Vagina (tissue), 2 donors: Measurements from ENCODE around the gene WDR17. TPM values are rescaled to one million over a fixed set of nuclear protein-coding genes. Genes with fewer than 3 reads are reported as not detected.

Experiments
- DNase-seq, 2 donors: peaks; one replicate each; pipeline ENCODE4 v3.0.0-alpha.2; 2017; ENCODE audit errors: extremely low spot score in 2 of 2
- H3K27ac ChIP-seq: fragments of 200-600 bp; sonication (generic); one replicate; pipeline ENCODE4 v1.5.1; 2019
- H3K27me3 ChIP-seq: fragments of 200-600 bp; sonication (generic); one replicate; pipeline ENCODE4 v1.5.1; 2019
- H3K36me3 ChIP-seq, 2 donors: fragments of 200-600 bp; sonication (generic); one replicate each; pipeline ENCODE4 v1.5.1; 2017 to 2019
- H3K4me1 ChIP-seq: fragments of 200-600 bp; sonication (generic); one replicate; pipeline ENCODE4 v1.5.1; 2019
- H3K4me3 ChIP-seq, 2 donors: fragments of 200-600 bp; sonication (generic); 1 replicate in 1 of 2; 2 replicates in 1 of 2; pipeline ENCODE4 v1.5.1; 2016 to 2019
- H3K9me3 ChIP-seq: fragments of 200-600 bp; sonication (generic); one replicate; pipeline ENCODE4 v1.5.1; 2019
- POLR2A ChIP-seq, 2 donors: fragments of 450-650 bp; IDR thresholded peaks; one replicate each; pipeline ENCODE4 v1.6.1; 2017; ENCODE audit warnings: antibody characterized with exemption in 2 of 2, mild to moderate bottlenecking in 2 of 2, moderate library complexity in 2 of 2
- POLR2AphosphoS5 ChIP-seq, 2 donors: sonication (generic); formaldehyde crosslinking; IDR thresholded peaks; one replicate each; pipeline ENCODE4 v1.9.0; 2017; ENCODE audit warnings: antibody characterized with exemption in 2 of 2, mild to moderate bottlenecking in 2 of 2, low read depth in 1 of 2; ENCODE audit not compliant: insufficient read depth in 1 of 2
- intact Hi-C: fragments of 100-400 bp; cut with DNase I; formaldehyde crosslinking; loops from one replicate; pipeline ENCODE4 v1.15.1; 2023
- total RNA-seq: library from RNA; depleted of rRNA; stranded (reverse); fragments of >200 nt; gene quantifications from one replicate; pipeline ENCODE4 v1.2.3, GENCODE V29; 2016
- TF ChIP-seq, protein P1 (sequence below), 3 experiments: fragments of 450-650 bp in 2 of 3; fragments of 200-600 bp in 1 of 3; sonication (generic) in 1 of 3; IDR thresholded peaks; one replicate each; pipeline ENCODE4 v1.5.1; 2017 to 2019; ENCODE audit warnings: antibody characterized with exemption in 3 of 3, mild to moderate bottlenecking in 2 of 3, moderate library complexity in 2 of 3

Gene WDR17
- total RNA-seq, 1 donor from 2014 or later: 2.0 TPM

DNA sequence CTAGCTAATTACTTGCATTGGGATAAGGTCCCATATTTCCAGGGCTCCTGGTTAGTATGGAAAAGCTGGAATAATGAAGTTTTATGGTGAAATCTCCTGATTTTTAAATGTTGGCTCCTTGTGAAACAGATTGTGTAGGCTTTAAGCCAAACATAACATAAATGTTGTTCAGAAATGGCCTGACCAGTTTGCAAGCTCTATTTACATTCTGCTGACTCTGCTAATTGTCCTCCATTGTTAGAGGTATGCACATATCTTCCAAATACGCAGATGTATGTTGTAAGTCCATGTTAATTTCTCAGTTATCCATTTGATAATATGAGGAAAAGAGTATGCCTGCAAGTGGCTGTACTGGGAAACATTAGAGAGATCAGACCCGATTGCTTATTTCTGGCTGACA lies 11.9 kb upstream of the WDR17 start:
- Histone ChIP-seq H3K27ac (no peak overlapping the region), H3K4me3 (no peak overlapping the region), H3K4me1 (no peaks in the 10 kb centered on the region), H3K27me3 (no peaks in the 10 kb centered on the region), H3K9me3 (no peaks in the 10 kb centered on the region), H3K36me3 (no peaks in the 10 kb centered on the region)
- no peak for DNase-seq
- intact Hi-C loops: no loop called here
- TF ChIP-seq POLR2AphosphoS5 (IDR thresholded peaks at IDR 0.05; ENCODE audit: insufficient read depth in 1 of 2, low read depth in 1 of 2) (no peak), POLR2A (IDR thresholded peaks at IDR 0.05) (no peak)
- TF ChIP-seq, protein P1, sequence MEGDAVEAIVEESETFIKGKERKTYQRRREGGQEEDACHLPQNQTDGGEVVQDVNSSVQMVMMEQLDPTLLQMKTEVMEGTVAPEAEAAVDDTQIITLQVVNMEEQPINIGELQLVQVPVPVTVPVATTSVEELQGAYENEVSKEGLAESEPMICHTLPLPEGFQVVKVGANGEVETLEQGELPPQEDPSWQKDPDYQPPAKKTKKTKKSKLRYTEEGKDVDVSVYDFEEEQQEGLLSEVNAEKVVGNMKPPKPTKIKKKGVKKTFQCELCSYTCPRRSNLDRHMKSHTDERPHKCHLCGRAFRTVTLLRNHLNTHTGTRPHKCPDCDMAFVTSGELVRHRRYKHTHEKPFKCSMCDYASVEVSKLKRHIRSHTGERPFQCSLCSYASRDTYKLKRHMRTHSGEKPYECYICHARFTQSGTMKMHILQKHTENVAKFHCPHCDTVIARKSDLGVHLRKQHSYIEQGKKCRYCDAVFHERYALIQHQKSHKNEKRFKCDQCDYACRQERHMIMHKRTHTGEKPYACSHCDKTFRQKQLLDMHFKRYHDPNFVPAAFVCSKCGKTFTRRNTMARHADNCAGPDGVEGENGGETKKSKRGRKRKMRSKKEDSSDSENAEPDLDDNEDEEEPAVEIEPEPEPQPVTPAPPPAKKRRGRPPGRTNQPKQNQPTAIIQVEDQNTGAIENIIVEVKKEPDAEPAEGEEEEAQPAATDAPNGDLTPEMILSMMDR (IDR thresholded peaks at IDR 0.05): no peak

DNA sequence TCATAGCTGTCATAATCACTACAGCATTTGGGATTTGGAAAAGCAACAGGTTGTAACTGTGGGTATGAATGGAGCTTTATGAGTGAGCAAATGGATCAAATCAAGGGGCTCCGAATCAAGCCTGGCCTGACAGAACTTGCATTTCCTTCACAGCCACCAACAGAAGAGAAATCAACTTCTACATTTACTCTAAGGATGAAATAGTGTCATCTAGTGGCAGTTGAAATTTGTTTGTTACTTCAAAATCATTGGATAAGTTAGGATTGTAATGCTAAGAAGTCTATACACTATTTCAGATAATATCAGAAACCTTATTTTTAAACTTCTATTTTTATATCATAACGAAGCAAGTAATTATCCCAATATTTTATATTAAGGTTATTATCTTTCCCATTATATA lies 10.7 kb upstream of the WDR17 start:
- H3K36me3 ChIP-seq: no peaks in the 10 kb centered on the region
- no peaks in the 10 kb centered on the region for H3K9me3 ChIP-seq
- intact Hi-C loops: no loop called here
- H3K27ac ChIP-seq: no peak overlapping the region
- no peak for TF ChIP-seq POLR2A (IDR thresholded peaks at IDR 0.05)
- TF ChIP-seq, protein P1 (IDR thresholded peaks at IDR 0.05): no peak
- no peak for TF ChIP-seq POLR2AphosphoS5 (IDR thresholded peaks at IDR 0.05; ENCODE audit: insufficient read depth in 1 of 2, low read depth in 1 of 2)
- DNase-seq: no peak
- H3K4me1 ChIP-seq: no peaks in the 10 kb centered on the region
- H3K4me3 ChIP-seq: no peak overlapping the region
- no peaks in the 10 kb centered on the region for H3K27me3 ChIP-seq

DNA sequence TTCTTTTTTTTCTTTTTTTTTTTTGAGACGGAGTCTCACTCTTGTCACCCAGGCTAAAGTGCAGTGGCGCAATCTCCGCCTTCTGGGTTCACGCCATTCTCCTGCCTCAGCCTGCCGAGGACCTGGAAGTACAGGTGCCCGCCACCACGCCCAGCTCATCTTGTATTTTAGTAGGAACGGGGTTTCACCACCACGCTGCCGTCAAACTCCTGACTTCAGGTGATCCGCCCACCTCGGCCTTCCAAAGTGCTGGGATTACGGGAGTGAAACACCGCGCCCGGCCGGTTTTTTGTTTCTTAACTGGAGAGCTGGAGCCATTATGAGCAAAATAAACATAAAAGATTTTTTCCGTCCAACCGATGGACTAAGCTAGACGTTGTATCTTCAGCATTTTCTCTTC lies 1.9 kb upstream of the WDR17 start:
- H3K36me3 ChIP-seq: no peaks in the 10 kb centered on the region
- TF ChIP-seq POLR2A (IDR thresholded peaks at IDR 0.05) (no peak), POLR2AphosphoS5 (IDR thresholded peaks at IDR 0.05; ENCODE audit: insufficient read depth in 1 of 2, low read depth in 1 of 2) (no peak)
- TF ChIP-seq, protein P1 (IDR thresholded peaks at IDR 0.05): no peak
- intact Hi-C loops: no loop called here
- no peaks in the 10 kb centered on the region for H3K9me3 ChIP-seq
- DNase-seq: no peak
- H3K27ac ChIP-seq: no peak overlapping the region
- H3K4me3 ChIP-seq: no peak overlapping the region
- H3K27me3 ChIP-seq: no peaks in the 10 kb centered on the region
- H3K4me1 ChIP-seq: no peaks in the 10 kb centered on the region

DNA sequence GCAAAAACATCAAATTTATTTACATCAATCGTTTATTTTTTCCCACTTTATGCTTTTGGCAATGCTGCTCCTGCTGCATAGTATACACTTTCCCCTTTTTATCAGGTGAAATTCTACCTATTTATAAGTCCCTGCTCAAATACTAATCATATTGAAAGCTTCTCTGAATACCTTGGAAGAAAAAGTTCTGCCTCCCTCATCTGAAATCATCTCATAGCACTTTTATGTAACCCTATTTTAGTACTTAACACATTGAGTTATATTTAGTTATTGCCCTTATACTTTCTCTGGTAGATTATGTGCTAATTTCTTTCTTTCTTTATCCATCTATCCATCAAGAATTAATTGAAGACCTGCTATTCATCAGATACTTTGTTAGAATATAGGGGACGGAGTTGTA lies 1.1 kb upstream of the WDR17 start:
- H3K27me3 ChIP-seq: no peaks in the 10 kb centered on the region
- H3K9me3 ChIP-seq: no peaks in the 10 kb centered on the region
- H3K27ac ChIP-seq: no peak overlapping the region
- DNase-seq: no peak
- H3K36me3 ChIP-seq: no peaks in the 10 kb centered on the region
- intact Hi-C loops: no loop called here
- no peak overlapping the region for H3K4me3 ChIP-seq
- H3K4me1 ChIP-seq: no peaks in the 10 kb centered on the region
- TF ChIP-seq POLR2A (IDR thresholded peaks at IDR 0.05) (no peak), POLR2AphosphoS5 (IDR thresholded peaks at IDR 0.05; ENCODE audit: insufficient read depth in 1 of 2, low read depth in 1 of 2) (no peak)
- TF ChIP-seq, protein P1 (IDR thresholded peaks at IDR 0.05): no peak

DNA sequence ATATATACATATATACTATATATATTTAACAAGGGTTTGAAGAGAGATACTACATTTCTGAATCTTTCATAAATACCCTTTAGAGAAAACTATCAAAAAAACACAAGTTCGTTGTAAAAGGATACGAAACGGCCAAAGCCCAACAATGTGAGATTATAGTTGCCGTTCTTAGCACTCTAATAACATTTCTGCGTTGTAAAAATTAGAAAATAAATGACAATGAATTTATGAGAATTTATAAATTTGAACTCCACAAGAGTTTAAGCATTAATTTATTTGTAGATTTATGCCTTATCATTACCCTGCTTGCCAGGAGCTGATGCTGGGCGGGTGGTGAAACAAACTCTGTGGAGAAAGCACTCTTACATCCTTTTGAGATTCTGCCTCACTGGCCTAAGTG lies 1.1 kb downstream of the WDR17 start:
- Histone ChIP-seq H3K4me1 (no peaks in the 10 kb centered on the region), H3K4me3 (peak overlapping the region in 1 of 2 donors; percentile 57), H3K27me3 (no peaks in the 10 kb centered on the region), H3K36me3 (no peaks in the 10 kb centered on the region), H3K27ac (no peak overlapping the region), H3K9me3 (no peaks in the 10 kb centered on the region)
- no peak for TF ChIP-seq POLR2A (IDR thresholded peaks at IDR 0.05)
- TF ChIP-seq, protein P1 (IDR thresholded peaks at IDR 0.05): no peak
- TF ChIP-seq POLR2AphosphoS5 (IDR thresholded peaks at IDR 0.05; ENCODE audit: insufficient read depth in 1 of 2, low read depth in 1 of 2): no peak
- DNase-seq: no peak
- intact Hi-C loops: no loop called here
